Progenitor cell of endocrine pancreas (in vitro differentiated cells): ENCODE measurements around the gene SYNE2. TPM values are rescaled to one million over a fixed set of nuclear protein-coding genes. Genes with fewer than 3 reads are reported as not detected.
A peak's percentile ranks its signal among the peaks of the same experiment; 100 is the strongest.

Experiments
- DNase-seq: peaks from one replicate; pipeline ENCODE4 v3.0.0; 2021; ENCODE audit warnings: low spot score; ENCODE audit not compliant: unreplicated experiment
- H3K27ac Mint-ChIP-seq: 2 replicates; pipeline ENCODE4 v1.8.0; 2021; ENCODE audit warnings: mild to moderate bottlenecking, moderate library complexity, mixed read lengths
- H3K27me3 Mint-ChIP-seq: 2 replicates; pipeline ENCODE4 v1.8.0; 2021; ENCODE audit warnings: mixed read lengths
- H3K36me3 Mint-ChIP-seq: 2 replicates; pipeline ENCODE4 v1.8.0; 2022; ENCODE audit warnings: mixed read lengths; ENCODE audit not compliant: insufficient read depth
- H3K4me1 Mint-ChIP-seq: 2 replicates; pipeline ENCODE4 v1.8.0; 2021; ENCODE audit warnings: low read depth, mixed read lengths
- H3K4me3 Mint-ChIP-seq: 2 replicates; pipeline ENCODE4 v1.8.0; 2021; ENCODE audit warnings: low read depth, mild to moderate bottlenecking, moderate library complexity, mixed read lengths
- H3K9me3 Mint-ChIP-seq: 2 replicates; pipeline ENCODE4 v1.8.0; 2021; ENCODE audit warnings: low read depth, mixed read lengths
- total RNA-seq: library from RNA; stranded (reverse); gene quantifications from 2 replicates; pipeline ENCODE4 v1.2.1, GENCODE V29; 2021
- TF ChIP-seq, protein P1 (sequence below): fragments of 200-600 bp; sonication (generic); IDR thresholded peaks from one replicate; pipeline ENCODE4 v1.5.0; 2021; ENCODE audit warnings: antibody characterized with exemption, mild to moderate bottlenecking; ENCODE audit not compliant: unreplicated experiment

The SYNE2 gene
- total RNA-seq, 1 donor from 2014 or later = 108 TPM

DNA sequence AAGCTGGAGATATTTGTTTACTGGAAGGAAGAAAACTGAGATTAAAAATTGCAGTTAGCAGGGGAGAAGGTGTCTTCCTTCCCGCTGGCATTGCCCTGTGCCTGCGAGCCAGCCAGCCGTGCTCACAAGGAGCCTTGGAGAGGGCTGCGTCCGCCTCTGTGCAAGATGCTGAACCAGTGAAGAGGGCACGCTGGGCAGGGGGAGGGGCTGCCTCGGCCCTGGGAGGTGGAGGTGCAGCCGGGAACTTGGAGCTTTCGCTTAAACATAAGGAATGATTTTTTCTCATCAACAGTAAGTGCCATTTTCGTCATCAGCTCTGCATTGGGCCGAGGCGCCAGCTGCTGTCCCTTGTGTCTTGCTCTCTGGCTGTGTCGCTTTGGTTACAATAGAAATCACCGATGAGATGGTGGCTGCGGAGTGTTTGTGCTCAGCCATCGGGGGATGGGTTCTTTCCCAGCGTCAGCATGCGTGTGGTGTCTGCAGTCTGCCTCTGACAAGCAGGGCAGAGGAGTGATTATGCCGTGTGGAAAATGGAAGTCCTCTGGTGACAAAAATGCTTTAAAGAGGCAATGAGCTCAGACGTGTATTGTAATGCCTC, 344.1 kb downstream of the SYNE2 start:
- TF ChIP-seq, protein P1, sequence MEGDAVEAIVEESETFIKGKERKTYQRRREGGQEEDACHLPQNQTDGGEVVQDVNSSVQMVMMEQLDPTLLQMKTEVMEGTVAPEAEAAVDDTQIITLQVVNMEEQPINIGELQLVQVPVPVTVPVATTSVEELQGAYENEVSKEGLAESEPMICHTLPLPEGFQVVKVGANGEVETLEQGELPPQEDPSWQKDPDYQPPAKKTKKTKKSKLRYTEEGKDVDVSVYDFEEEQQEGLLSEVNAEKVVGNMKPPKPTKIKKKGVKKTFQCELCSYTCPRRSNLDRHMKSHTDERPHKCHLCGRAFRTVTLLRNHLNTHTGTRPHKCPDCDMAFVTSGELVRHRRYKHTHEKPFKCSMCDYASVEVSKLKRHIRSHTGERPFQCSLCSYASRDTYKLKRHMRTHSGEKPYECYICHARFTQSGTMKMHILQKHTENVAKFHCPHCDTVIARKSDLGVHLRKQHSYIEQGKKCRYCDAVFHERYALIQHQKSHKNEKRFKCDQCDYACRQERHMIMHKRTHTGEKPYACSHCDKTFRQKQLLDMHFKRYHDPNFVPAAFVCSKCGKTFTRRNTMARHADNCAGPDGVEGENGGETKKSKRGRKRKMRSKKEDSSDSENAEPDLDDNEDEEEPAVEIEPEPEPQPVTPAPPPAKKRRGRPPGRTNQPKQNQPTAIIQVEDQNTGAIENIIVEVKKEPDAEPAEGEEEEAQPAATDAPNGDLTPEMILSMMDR = no peak
- peaks cover 10% of the 10 kb centered on the region for H3K36me3 Mint-ChIP-seq
- peak overlapping the region; percentile 70 for H3K4me3 Mint-ChIP-seq
- no peaks in the 10 kb centered on the region for H3K9me3 Mint-ChIP-seq
- peaks cover 67% of the 10 kb centered on the region for H3K4me1 Mint-ChIP-seq
- no peaks in the 10 kb centered on the region for H3K27me3 Mint-ChIP-seq
- peak overlapping the region; percentile 80 for H3K27ac Mint-ChIP-seq
- DNase-seq = peak; percentile 22

DNA sequence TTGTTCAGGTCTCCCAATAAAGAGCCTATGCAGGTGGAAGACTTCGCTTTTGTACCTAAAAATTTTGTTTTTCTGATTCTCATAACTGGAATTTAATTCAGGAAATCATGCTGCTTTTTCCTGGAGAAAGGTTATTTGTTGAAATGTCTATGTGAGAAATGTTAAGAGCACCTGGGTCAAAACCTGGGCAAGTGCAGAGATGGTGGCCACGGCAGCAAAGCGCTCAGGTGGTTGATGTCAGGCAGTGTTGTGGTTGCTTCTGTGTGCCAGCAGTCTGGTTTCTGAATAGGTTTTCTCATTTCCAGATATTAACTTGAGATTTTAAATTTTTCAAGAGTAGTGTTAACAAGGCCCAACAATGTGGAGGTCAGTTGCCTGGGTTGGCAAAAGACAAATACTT, 345.2 kb downstream of the SYNE2 start:
- TF ChIP-seq, protein P1 = no peak
- H3K27me3 Mint-ChIP-seq = no peaks in the 10 kb centered on the region
- H3K4me1 Mint-ChIP-seq = peaks cover 60% of the 10 kb centered on the region
- no peak overlapping the region for H3K27ac Mint-ChIP-seq
- peaks cover 9% of the 10 kb centered on the region for H3K36me3 Mint-ChIP-seq
- H3K4me3 Mint-ChIP-seq = no peak overlapping the region
- no peak for DNase-seq
- no peaks in the 10 kb centered on the region for H3K9me3 Mint-ChIP-seq

DNA sequence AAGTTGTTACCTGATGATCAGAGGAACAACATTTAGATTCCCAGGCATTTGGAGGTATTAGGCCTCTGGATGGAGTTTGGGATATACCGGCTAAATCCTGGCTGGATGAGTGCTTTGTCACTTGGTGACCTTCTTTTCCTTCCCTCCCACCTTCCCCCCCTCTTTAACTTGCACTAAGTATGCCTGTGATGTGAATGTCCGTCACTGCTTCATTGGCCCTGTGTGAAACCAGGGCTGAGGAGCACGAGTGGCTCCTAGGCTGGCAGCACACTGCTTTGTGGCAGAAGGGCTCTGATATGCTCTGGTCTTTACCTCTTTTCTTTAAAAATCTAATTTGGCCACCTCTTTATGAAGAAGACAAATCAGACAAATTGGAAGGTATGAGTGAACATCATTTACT, 345.7 kb downstream of the SYNE2 start:
- Mint-ChIP-seq H3K9me3 (no peaks in the 10 kb centered on the region), H3K4me1 (peaks cover 59% of the 10 kb centered on the region)

DNA sequence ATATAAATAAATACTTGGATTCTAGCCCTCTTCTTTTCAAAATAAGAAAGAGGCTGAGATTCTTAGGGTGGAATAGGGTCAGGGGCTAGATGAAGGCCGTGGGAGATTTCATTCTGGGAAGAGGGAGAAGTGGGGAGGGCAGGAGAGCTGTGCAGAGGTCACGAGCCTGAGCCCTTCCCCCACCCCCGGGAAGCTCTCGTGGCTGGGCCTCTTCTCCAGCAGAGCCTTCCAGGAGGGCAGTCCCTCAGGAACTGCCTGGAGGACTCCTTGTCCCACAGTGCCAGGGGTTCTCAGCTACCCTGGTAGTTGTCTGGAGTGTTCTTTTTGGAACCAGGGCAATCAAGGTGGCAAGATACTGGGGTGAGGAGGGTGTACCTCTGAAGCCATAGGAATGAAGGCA, 347.4 kb downstream of the SYNE2 start:
- DNase-seq = no peak
- TF ChIP-seq, protein P1 = no peak
- no peaks in the 10 kb centered on the region for H3K27me3 Mint-ChIP-seq
- no peak overlapping the region for H3K27ac Mint-ChIP-seq
- H3K4me1 Mint-ChIP-seq = peaks cover 44% of the 10 kb centered on the region
- H3K9me3 Mint-ChIP-seq = no peaks in the 10 kb centered on the region
- H3K36me3 Mint-ChIP-seq = peaks cover 1% of the 10 kb centered on the region
- no peak overlapping the region for H3K4me3 Mint-ChIP-seq

More for the DNA sequence above, 345.7 kb downstream of the SYNE2 start:
- H3K27ac Mint-ChIP-seq = peak overlapping the region; percentile 83
- no peak overlapping the region for H3K4me3 Mint-ChIP-seq
- no peak for DNase-seq
- H3K27me3 Mint-ChIP-seq = no peaks in the 10 kb centered on the region
- TF ChIP-seq, protein P1 = no peak
- peaks cover 7% of the 10 kb centered on the region for H3K36me3 Mint-ChIP-seq

DNA sequence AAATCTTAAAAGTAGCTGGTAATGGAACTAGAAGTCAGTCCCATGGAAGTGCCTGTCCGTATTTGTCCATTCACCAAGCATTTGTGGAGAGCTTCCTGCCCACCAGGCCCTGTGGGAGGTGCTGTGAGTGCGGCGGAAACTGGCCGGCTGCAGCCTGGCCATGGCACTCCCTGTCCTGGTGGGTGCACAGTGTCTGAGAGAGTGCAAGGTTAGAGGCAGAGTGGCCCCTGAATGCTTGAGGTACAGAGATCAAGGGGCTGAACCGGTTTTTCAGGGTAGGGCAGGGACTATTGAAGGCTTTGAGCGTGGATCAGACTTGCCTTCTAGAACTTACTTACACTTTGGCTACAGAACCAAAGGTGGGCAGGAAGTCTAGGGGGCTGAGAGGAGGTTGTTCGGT, 348.5 kb downstream of the SYNE2 start:
- TF ChIP-seq, protein P1 = no peak
- peaks cover 1% of the 10 kb centered on the region for H3K36me3 Mint-ChIP-seq
- H3K9me3 Mint-ChIP-seq = no peaks in the 10 kb centered on the region
- H3K27ac Mint-ChIP-seq = peak overlapping the region; percentile 87
- DNase-seq = no peak
- peaks cover 37% of the 10 kb centered on the region for H3K4me1 Mint-ChIP-seq
- no peaks in the 10 kb centered on the region for H3K27me3 Mint-ChIP-seq
- H3K4me3 Mint-ChIP-seq = no peak overlapping the region
